ENCODE measurements around the gene SLC37A3. TPM values are rescaled to one million over a fixed set of nuclear protein-coding genes. Genes with fewer than 3 reads are reported as not detected.
"Not testable (repeated sequence)": the region's sequence is repeated elsewhere in the genome, so short reads cannot be mapped to it uniquely, and the experiment has no call there.

Gene SLC37A3
- total RNA-seq, 1 experiment from 2014 or later, result 72.7 TPM

- DNase-seq (ENCODE audit: low read depth), result no peak
- in situ Hi-C loops (cut with HindIII; ENCODE audit: low pct_unique_long_range_greater_than_20kb, low sequenced_read_pairs), result no loop called here
Measured at GRCh38 chr7:140325600-140325999, 72.7 kb downstream of the SLC37A3 start.

- DNase-seq (ENCODE audit: low read depth), result no peak
- in situ Hi-C loops (cut with HindIII; ENCODE audit: low pct_unique_long_range_greater_than_20kb, low sequenced_read_pairs), result no loop called here
Measured at GRCh38 chr7:140324714-140325113, 73.6 kb downstream of the SLC37A3 start.

GRCh38 chr7:140322759-140323158 lies 75.6 kb downstream of the SLC37A3 start:
- in situ Hi-C loops (cut with HindIII; ENCODE audit: low pct_unique_long_range_greater_than_20kb, low sequenced_read_pairs), result no loop called here

GRCh38 chr7:140320078-140320477 lies 78.3 kb downstream of the SLC37A3 start:
- in situ Hi-C loops (cut with HindIII; ENCODE audit: low pct_unique_long_range_greater_than_20kb, low sequenced_read_pairs); DNase-seq (ENCODE audit: low read depth): not testable (repeated sequence)

More at GRCh38 chr7:140322759-140323158, 75.6 kb downstream of the SLC37A3 start:
- DNase-seq (ENCODE audit: low read depth), result no peak

GRCh38 chr7:140317999-140318398 lies 80.3 kb downstream of the SLC37A3 start:
- DNase-seq (ENCODE audit: low read depth), result no peak
- in situ Hi-C loops (cut with HindIII; ENCODE audit: low pct_unique_long_range_greater_than_20kb, low sequenced_read_pairs), result no loop called here

- in situ Hi-C loops (cut with HindIII; ENCODE audit: low pct_unique_long_range_greater_than_20kb, low sequenced_read_pairs), result no loop called here
- no peak for DNase-seq (ENCODE audit: low read depth)
Measured at GRCh38 chr7:140317597-140317996, 80.7 kb downstream of the SLC37A3 start.

- in situ Hi-C loops (cut with HindIII; ENCODE audit: low pct_unique_long_range_greater_than_20kb, low sequenced_read_pairs), result no loop called here
- peak; percentile 41 for DNase-seq (ENCODE audit: low read depth)
Measured at GRCh38 chr7:140316165-140316661, 82.1 kb downstream of the SLC37A3 start.

GRCh38 chr7:140315498-140316164 lies 82.7 kb downstream of the SLC37A3 start:
- DNase-seq (ENCODE audit: low read depth), result no peak
- in situ Hi-C loops (cut with HindIII; ENCODE audit: low pct_unique_long_range_greater_than_20kb, low sequenced_read_pairs), result no loop called here

- no peak for DNase-seq (ENCODE audit: low read depth)
- in situ Hi-C loops (cut with HindIII; ENCODE audit: low pct_unique_long_range_greater_than_20kb, low sequenced_read_pairs), result no loop called here
Measured at GRCh38 chr7:140314573-140315480, 83.5 kb downstream of the SLC37A3 start.

- in situ Hi-C loops (cut with HindIII; ENCODE audit: low pct_unique_long_range_greater_than_20kb, low sequenced_read_pairs), result no loop called here
- DNase-seq (ENCODE audit: low read depth), result no peak
Measured at GRCh38 chr7:140312141-140312846, 86.0 kb downstream of the SLC37A3 start.

GRCh38 chr7:140311128-140311527 lies 87.2 kb downstream of the SLC37A3 start:
- in situ Hi-C loops (cut with HindIII; ENCODE audit: low pct_unique_long_range_greater_than_20kb, low sequenced_read_pairs); DNase-seq (ENCODE audit: low read depth): not testable (repeated sequence)

- in situ Hi-C loops (cut with HindIII; ENCODE audit: low pct_unique_long_range_greater_than_20kb, low sequenced_read_pairs), result no loop called here
- no peak for DNase-seq (ENCODE audit: low read depth)
Measured at GRCh38 chr7:140310337-140311002, 87.9 kb downstream of the SLC37A3 start.

- DNase-seq (ENCODE audit: low read depth), result no peak
- in situ Hi-C loops (cut with HindIII; ENCODE audit: low pct_unique_long_range_greater_than_20kb, low sequenced_read_pairs), result no loop called here
Measured at GRCh38 chr7:140308060-140308459, 90.3 kb downstream of the SLC37A3 start.

GRCh38 chr7:140304191-140304799 lies 94.0 kb downstream of the SLC37A3 start:
- in situ Hi-C loops (cut with HindIII; ENCODE audit: low pct_unique_long_range_greater_than_20kb, low sequenced_read_pairs), result no loop called here
- DNase-seq (ENCODE audit: low read depth), result no peak

GRCh38 chr7:140300243-140301136 lies 97.8 kb downstream of the SLC37A3 start:
- DNase-seq (ENCODE audit: low read depth), result no peak
- in situ Hi-C loops (cut with HindIII; ENCODE audit: low pct_unique_long_range_greater_than_20kb, low sequenced_read_pairs), result no loop called here

- in situ Hi-C loops (cut with HindIII; ENCODE audit: low pct_unique_long_range_greater_than_20kb, low sequenced_read_pairs), result no loop called here
- DNase-seq (ENCODE audit: low read depth), result no peak
Measured at GRCh38 chr7:140298213-140298612, 100.1 kb downstream of the SLC37A3 start.

GRCh38 chr7:140297192-140297591 lies 101.1 kb downstream of the SLC37A3 start:
- in situ Hi-C loops (cut with HindIII; ENCODE audit: low pct_unique_long_range_greater_than_20kb, low sequenced_read_pairs), result no loop called here
- no peak for DNase-seq (ENCODE audit: low read depth)
